SK-N-SH (cell line): ENCODE data around the gene SRGAP3. TPM values are rescaled to one million over a fixed set of nuclear protein-coding genes. Genes with fewer than 3 reads are reported as not detected.

ENCODE experiments used
- CTCF ChIA-PET: fragments of 300-600, 350-600 bp; formaldehyde crosslinking; extraction: SDS; loops from one replicate; lab custom pipeline; 2021; lab: Yijun Ruan, JAX
- POLR2A ChIA-PET: fragments of 350-600 bp; sonication (Branson Sonifier 250); formaldehyde crosslinking; extraction: SDS; loops from one replicate; lab custom pipeline; 2020; ENCODE audit warnings: antibody characterized with exemption, inconsistent platforms; lab: Yijun Ruan, JAX
- DNase-seq: peaks from one replicate; pipeline ENCODE4 v3.0.0; 2012
- H2AFZ ChIP-seq: fragments of 200-600 bp; sonication (generic); 2 replicates; pipeline ENCODE4 v1.8.1; 2016; ENCODE audit warnings: antibody characterized with exemption, mild to moderate bottlenecking, low read depth
- H3F3A ChIP-seq: fragments of 200-600 bp; sonication (generic); replicated peaks from 2 replicates; pipeline ENCODE3; 2016; ENCODE audit warnings: antibody characterized with exemption, mild to moderate bottlenecking; ENCODE audit not compliant: insufficient read depth
- H3K27ac ChIP-seq, 2 experiments: fragments of 200-500 bp in 1 of 2; fragments of 200-600 bp in 1 of 2; sonication (Bioruptor generic) in 1 of 2; sonication (generic), shearing (Covaris generic) in 1 of 2; 2 replicates each; pipeline versions ENCODE4 v1.5.1 to v1.6.1; 2014 to 2016; ENCODE audit warnings: low read depth in 2 of 2, inconsistent platforms in 1 of 2, low read length in 1 of 2, mild to moderate bottlenecking in 1 of 2, mixed read lengths in 1 of 2
- H3K27me3 ChIP-seq: fragments of 200-600 bp; sonication (generic), shearing (Covaris generic); 2 replicates; pipeline ENCODE4 v1.6.1; 2016; ENCODE audit warnings: mixed run types; ENCODE audit not compliant: insufficient read depth
- H3K36me3 ChIP-seq, 2 experiments: fragments of 200-500 bp in 1 of 2; fragments of 200-600 bp in 1 of 2; sonication (Bioruptor generic) in 1 of 2; sonication (generic) in 1 of 2; replicated peaks in 1 of 2; 2 replicates each; pipeline versions ENCODE3 to v1.5.1; 2014 to 2016; ENCODE audit warnings: low read length in 1 of 2, mild to moderate bottlenecking in 1 of 2; ENCODE audit not compliant: insufficient read depth in 2 of 2, control insufficient read depth in 1 of 2
- H3K4me1 ChIP-seq, 2 experiments: fragments of 200-500 bp in 1 of 2; fragments of 200-600 bp in 1 of 2; sonication (Bioruptor generic) in 1 of 2; sonication (generic), shearing (Covaris generic) in 1 of 2; 2 replicates each; pipeline versions ENCODE4 v1.5.1 to v1.6.1; 2014 to 2016; ENCODE audit warnings: low read depth in 1 of 2, low read length in 1 of 2, mixed run types in 1 of 2; ENCODE audit not compliant: insufficient read depth in 2 of 2, control insufficient read depth in 1 of 2
- H3K4me2 ChIP-seq: fragments of 200-600 bp; sonication (generic), shearing (Covaris generic); 2 replicates; pipeline ENCODE4 v1.6.1; 2017; ENCODE audit warnings: mixed run types
- H3K4me3 ChIP-seq, 2 experiments: fragments of 200-500 bp in 1 of 2; fragments of 200-600 bp in 1 of 2; sonication (Bioruptor generic) in 1 of 2; sonication (generic), shearing (Covaris generic) in 1 of 2; 2 replicates each; pipeline versions ENCODE4 v1.5.1 to v1.8.1; 2014 to 2016; ENCODE audit warnings: low read depth in 2 of 2, inconsistent platforms in 1 of 2, low read length in 1 of 2, mild to moderate bottlenecking in 1 of 2, mixed read lengths in 1 of 2, moderate library complexity in 1 of 2
- H3K79me2 ChIP-seq: fragments of 200-600 bp; sonication (generic); 2 replicates; pipeline ENCODE4 v1.8.1; 2017; ENCODE audit warnings: mild to moderate bottlenecking; ENCODE audit not compliant: insufficient read depth
- H3K9ac ChIP-seq: fragments of 200-600 bp; sonication (generic); 2 replicates; pipeline ENCODE4 v1.6.1; 2017; ENCODE audit warnings: mixed run types
- H3K9me2 ChIP-seq: fragments of 200-600 bp; sonication (generic); 2 replicates; pipeline ENCODE4 v1.6.1; 2017; ENCODE audit warnings: mixed run types
- H3K9me3 ChIP-seq: fragments of 200-600 bp; sonication (generic); 2 replicates; pipeline ENCODE4 v1.6.1; 2017; ENCODE audit warnings: mixed run types, mild to moderate bottlenecking, moderate library complexity
- H4K20me1 ChIP-seq: fragments of 200-600 bp; sonication (generic); 2 replicates; pipeline ENCODE4 v1.6.1; 2017; ENCODE audit warnings: mild to moderate bottlenecking, mixed run types; ENCODE audit not compliant: insufficient read depth
- CHD2 ChIP-seq: fragments of 150-350 bp; IDR thresholded peaks from 2 replicates; pipeline ENCODE4 v1.6.1; 2018; ENCODE audit warnings: low read length; ENCODE audit not compliant: partially characterized antibody
- ELF1 ChIP-seq: IDR thresholded peaks from 2 replicates; pipeline ENCODE4 v1.4.0; 2012
- FOXJ3 ChIP-seq: sonication (generic); formaldehyde crosslinking; IDR thresholded peaks from 2 replicates; pipeline ENCODE4 v1.5.1; 2020; ENCODE audit warnings: mild to moderate bottlenecking, missing genetic modification reagents
- FOXM1 ChIP-seq: IDR thresholded peaks from 2 replicates; pipeline ENCODE4 v1.4.0; 2012; ENCODE audit warnings: low read depth, mild to moderate bottlenecking
- NFIC ChIP-seq: IDR thresholded peaks from 2 replicates; pipeline ENCODE4 v1.4.0; 2012; ENCODE audit warnings: borderline replicate concordance
- NRF1 ChIP-seq: IDR thresholded peaks from 2 replicates; pipeline ENCODE4 v1.6.1; 2012; ENCODE audit warnings: low read depth, mild to moderate bottlenecking, low read length
- POLR2AphosphoS5 ChIP-seq: IDR thresholded peaks from 2 replicates; pipeline ENCODE4 v1.6.1; 2012; ENCODE audit warnings: low read depth, low read length
- SIN3A ChIP-seq: IDR thresholded peaks from 2 replicates; pipeline ENCODE4 v1.6.1; 2012; ENCODE audit warnings: low read depth, mild to moderate bottlenecking, low read length, moderate library complexity, borderline replicate concordance
- TCF12 ChIP-seq: IDR thresholded peaks from 2 replicates; pipeline ENCODE4 v1.4.0; 2012
- WGBS: methylation state at CpG from one replicate; pipeline ENCODE4 v1.1.6; 2017; ENCODE audit warnings: low lambda C conversion rate; 5-methylcytosine and 5-hydroxymethylcytosine counted together
- polyA plus RNA-seq, 3 experiments: library from polyadenylated mRNA; depleted of rRNA; stranded (reverse); fragments of >200 nt; gene quantifications; 2 replicates each; pipeline ENCODE4 v1.2.3, GENCODE V29; 2012
- TF ChIP-seq, protein P1 (sequence below): IDR thresholded peaks from 2 replicates; pipeline ENCODE4; 2012
- TF ChIP-seq, protein P2 (sequence below): fragments of 200-600 bp; sonication (generic); IDR thresholded peaks from 2 replicates; pipeline ENCODE4 v1.6.1; 2017; ENCODE audit warnings: antibody characterized with exemption, mild to moderate bottlenecking, moderate library complexity
- TF ChIP-seq, protein P3 (sequence below): IDR thresholded peaks from 2 replicates; pipeline ENCODE4 v1.4.0; 2012; ENCODE audit warnings: low read depth, borderline replicate concordance
- TF ChIP-seq, protein P4 (sequence below): IDR thresholded peaks from 2 replicates; pipeline ENCODE4 v1.6.1; 2012; ENCODE audit warnings: mild to moderate bottlenecking, low read depth, low read length, moderate library complexity
- TF ChIP-seq, protein P5 (sequence below): fragments of 150-350 bp; IDR thresholded peaks from 2 replicates; pipeline ENCODE4 v1.6.1; 2017; ENCODE audit warnings: antibody characterized with exemption, low read length, low read depth, borderline replicate concordance
- TF ChIP-seq, protein P6 (sequence below): fragments of 150-350 bp; IDR thresholded peaks from 2 replicates; pipeline ENCODE4 v1.6.1; 2016; ENCODE audit warnings: mild to moderate bottlenecking, low read depth, low read length
- TF ChIP-seq, protein P7 (sequence below): IDR thresholded peaks from 2 replicates; pipeline ENCODE4 v1.4.0; 2012; ENCODE audit warnings: low read depth

SRGAP3 gene
- polyA plus RNA-seq, 1 of the 3 experiments (the other 2 are of a cell fraction) = 2.8 TPM

DNA sequence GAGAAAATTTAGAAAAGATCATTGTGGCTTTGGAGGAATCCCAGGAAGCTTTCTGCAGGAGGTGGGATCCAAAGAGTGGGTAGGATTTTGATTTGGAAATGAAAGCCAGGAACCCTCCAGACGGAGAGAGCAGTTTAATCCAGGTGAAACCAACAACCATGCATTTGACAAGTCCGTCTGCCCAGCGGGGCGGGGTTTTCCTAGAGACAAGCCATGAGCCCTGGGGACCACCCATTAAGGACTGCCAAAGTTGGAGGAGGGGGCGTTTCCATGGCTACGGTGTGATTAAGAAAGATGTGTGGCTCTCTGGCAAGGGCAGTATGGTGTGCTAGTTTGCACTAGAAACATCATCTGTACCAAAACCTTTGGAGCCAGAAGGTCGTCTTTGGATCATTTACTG is 53.4 kb downstream of the SRGAP3 start:
- Histone ChIP-seq H3K9me2 (no peaks in the 10 kb centered on the region), H3K4me3 (no peak overlapping the region), H3F3A (no peaks in the 10 kb centered on the region), H3K9me3 (no peaks in the 10 kb centered on the region), H3K36me3 (no peaks in the 10 kb centered on the region), H4K20me1 (no peaks in the 10 kb centered on the region), H3K27ac (no peak overlapping the region), H2AFZ (no peak overlapping the region), H3K79me2 (no peaks in the 10 kb centered on the region), H3K9ac (no peak overlapping the region), H3K27me3 (no peaks in the 10 kb centered on the region; the same call in 1 of the 2 replicates), H3K4me1 (peaks cover 0 to 15% of the 10 kb centered on the region in 2 experiments; a peak in 2 of 4 replicates), H3K4me2 (no peak overlapping the region)
- DNase-seq = no peak
- WGBS = 53% methylated on average over 6 of the region's 7 CpGs
- ChIA-PET POLR2A (no interaction called here), CTCF (no interaction called here)
- TF ChIP-seq, protein P1, sequence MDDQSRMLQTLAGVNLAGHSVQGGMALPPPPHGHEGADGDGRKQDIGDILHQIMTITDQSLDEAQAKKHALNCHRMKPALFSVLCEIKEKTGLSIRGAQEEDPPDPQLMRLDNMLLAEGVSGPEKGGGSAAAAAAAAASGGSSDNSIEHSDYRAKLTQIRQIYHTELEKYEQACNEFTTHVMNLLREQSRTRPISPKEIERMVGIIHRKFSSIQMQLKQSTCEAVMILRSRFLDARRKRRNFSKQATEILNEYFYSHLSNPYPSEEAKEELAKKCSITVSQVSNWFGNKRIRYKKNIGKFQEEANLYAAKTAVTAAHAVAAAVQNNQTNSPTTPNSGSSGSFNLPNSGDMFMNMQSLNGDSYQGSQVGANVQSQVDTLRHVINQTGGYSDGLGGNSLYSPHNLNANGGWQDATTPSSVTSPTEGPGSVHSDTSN = no peak
- no peak for TF ChIP-seq TCF12
- TF ChIP-seq, protein P2, sequence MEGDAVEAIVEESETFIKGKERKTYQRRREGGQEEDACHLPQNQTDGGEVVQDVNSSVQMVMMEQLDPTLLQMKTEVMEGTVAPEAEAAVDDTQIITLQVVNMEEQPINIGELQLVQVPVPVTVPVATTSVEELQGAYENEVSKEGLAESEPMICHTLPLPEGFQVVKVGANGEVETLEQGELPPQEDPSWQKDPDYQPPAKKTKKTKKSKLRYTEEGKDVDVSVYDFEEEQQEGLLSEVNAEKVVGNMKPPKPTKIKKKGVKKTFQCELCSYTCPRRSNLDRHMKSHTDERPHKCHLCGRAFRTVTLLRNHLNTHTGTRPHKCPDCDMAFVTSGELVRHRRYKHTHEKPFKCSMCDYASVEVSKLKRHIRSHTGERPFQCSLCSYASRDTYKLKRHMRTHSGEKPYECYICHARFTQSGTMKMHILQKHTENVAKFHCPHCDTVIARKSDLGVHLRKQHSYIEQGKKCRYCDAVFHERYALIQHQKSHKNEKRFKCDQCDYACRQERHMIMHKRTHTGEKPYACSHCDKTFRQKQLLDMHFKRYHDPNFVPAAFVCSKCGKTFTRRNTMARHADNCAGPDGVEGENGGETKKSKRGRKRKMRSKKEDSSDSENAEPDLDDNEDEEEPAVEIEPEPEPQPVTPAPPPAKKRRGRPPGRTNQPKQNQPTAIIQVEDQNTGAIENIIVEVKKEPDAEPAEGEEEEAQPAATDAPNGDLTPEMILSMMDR = no peak
- TF ChIP-seq FOXM1 = no peak
- no peak for TF ChIP-seq FOXJ3 (CRISPR knock-in tag)
- no peak for TF ChIP-seq CHD2
- TF ChIP-seq ELF1 = no peak
- no peak for TF ChIP-seq SIN3A
- TF ChIP-seq POLR2AphosphoS5 = no peak
- no peak for TF ChIP-seq NFIC
- TF ChIP-seq, protein P3, sequence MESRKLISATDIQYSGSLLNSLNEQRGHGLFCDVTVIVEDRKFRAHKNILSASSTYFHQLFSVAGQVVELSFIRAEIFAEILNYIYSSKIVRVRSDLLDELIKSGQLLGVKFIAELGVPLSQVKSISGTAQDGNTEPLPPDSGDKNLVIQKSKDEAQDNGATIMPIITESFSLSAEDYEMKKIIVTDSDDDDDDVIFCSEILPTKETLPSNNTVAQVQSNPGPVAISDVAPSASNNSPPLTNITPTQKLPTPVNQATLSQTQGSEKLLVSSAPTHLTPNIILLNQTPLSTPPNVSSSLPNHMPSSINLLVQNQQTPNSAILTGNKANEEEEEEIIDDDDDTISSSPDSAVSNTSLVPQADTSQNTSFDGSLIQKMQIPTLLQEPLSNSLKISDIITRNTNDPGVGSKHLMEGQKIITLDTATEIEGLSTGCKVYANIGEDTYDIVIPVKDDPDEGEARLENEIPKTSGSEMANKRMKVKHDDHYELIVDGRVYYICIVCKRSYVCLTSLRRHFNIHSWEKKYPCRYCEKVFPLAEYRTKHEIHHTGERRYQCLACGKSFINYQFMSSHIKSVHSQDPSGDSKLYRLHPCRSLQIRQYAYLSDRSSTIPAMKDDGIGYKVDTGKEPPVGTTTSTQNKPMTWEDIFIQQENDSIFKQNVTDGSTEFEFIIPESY = no peak
- TF ChIP-seq, protein P4, sequence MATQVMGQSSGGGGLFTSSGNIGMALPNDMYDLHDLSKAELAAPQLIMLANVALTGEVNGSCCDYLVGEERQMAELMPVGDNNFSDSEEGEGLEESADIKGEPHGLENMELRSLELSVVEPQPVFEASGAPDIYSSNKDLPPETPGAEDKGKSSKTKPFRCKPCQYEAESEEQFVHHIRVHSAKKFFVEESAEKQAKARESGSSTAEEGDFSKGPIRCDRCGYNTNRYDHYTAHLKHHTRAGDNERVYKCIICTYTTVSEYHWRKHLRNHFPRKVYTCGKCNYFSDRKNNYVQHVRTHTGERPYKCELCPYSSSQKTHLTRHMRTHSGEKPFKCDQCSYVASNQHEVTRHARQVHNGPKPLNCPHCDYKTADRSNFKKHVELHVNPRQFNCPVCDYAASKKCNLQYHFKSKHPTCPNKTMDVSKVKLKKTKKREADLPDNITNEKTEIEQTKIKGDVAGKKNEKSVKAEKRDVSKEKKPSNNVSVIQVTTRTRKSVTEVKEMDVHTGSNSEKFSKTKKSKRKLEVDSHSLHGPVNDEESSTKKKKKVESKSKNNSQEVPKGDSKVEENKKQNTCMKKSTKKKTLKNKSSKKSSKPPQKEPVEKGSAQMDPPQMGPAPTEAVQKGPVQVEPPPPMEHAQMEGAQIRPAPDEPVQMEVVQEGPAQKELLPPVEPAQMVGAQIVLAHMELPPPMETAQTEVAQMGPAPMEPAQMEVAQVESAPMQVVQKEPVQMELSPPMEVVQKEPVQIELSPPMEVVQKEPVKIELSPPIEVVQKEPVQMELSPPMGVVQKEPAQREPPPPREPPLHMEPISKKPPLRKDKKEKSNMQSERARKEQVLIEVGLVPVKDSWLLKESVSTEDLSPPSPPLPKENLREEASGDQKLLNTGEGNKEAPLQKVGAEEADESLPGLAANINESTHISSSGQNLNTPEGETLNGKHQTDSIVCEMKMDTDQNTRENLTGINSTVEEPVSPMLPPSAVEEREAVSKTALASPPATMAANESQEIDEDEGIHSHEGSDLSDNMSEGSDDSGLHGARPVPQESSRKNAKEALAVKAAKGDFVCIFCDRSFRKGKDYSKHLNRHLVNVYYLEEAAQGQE = no peak
- TF ChIP-seq, protein P5, sequence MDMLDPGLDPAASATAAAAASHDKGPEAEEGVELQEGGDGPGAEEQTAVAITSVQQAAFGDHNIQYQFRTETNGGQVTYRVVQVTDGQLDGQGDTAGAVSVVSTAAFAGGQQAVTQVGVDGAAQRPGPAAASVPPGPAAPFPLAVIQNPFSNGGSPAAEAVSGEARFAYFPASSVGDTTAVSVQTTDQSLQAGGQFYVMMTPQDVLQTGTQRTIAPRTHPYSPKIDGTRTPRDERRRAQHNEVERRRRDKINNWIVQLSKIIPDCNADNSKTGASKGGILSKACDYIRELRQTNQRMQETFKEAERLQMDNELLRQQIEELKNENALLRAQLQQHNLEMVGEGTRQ = no peak
- TF ChIP-seq, protein P6, sequence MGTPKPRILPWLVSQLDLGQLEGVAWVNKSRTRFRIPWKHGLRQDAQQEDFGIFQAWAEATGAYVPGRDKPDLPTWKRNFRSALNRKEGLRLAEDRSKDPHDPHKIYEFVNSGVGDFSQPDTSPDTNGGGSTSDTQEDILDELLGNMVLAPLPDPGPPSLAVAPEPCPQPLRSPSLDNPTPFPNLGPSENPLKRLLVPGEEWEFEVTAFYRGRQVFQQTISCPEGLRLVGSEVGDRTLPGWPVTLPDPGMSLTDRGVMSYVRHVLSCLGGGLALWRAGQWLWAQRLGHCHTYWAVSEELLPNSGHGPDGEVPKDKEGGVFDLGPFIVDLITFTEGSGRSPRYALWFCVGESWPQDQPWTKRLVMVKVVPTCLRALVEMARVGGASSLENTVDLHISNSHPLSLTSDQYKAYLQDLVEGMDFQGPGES = no peak
- TF ChIP-seq, protein P7, sequence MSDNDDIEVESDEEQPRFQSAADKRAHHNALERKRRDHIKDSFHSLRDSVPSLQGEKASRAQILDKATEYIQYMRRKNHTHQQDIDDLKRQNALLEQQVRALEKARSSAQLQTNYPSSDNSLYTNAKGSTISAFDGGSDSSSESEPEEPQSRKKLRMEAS = no peak
- no peak for TF ChIP-seq NRF1
